Jurkat, Clone E6-1 (cell line): Measurements from ENCODE around the gene MBD3L2B.

Experiments used
- DNase-seq: peaks from one replicate; pipeline ENCODE4 v3.0.0-alpha.2; 2011; ENCODE audit warnings: low read depth, low spot score
- H3K4me3 ChIP-seq: 2 replicates; pipeline ENCODE4 v1.5.1; 2011; ENCODE audit warnings: mild to moderate bottlenecking, low read length, control low read depth, moderate library complexity

The MBD3L2B gene

DNA sequence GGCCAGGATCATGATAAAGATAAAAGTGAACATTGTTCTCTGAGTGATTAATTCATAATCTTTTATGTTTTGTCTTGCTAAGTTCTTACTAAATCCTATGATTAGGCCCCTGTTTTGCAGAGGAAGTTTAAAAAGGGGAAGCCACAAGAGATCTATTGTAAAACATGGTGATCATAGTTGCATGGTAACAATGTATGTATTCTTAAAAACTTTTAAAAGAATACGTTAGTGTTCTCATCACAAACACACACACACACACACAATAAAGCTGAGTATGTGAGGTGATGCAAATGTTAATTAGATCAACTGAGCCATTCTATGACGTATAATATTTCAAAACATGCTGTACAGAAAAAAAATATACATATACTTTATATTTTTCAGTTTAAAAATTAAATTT, 51.2 kb downstream of the MBD3L2B start:
- DNase-seq: no peak
- H3K4me3 ChIP-seq: no peak overlapping the region

GRCh38 chr19:6969490-6969889, 51.7 kb downstream of the MBD3L2B start:
- H3K4me3 ChIP-seq: no peak overlapping the region

More at GRCh38 chr19:6969490-6969889, 51.7 kb downstream of the MBD3L2B start:
- no peak for DNase-seq
